ENCODE results near the gene SETD1B.
A peak's percentile ranks its signal among the peaks of the same experiment; 100 is the strongest.
"Not testable (repeated sequence)": the region's sequence is repeated elsewhere in the genome, so short reads cannot be mapped to it uniquely, and the experiment has no call there.

SETD1B gene

DNA sequence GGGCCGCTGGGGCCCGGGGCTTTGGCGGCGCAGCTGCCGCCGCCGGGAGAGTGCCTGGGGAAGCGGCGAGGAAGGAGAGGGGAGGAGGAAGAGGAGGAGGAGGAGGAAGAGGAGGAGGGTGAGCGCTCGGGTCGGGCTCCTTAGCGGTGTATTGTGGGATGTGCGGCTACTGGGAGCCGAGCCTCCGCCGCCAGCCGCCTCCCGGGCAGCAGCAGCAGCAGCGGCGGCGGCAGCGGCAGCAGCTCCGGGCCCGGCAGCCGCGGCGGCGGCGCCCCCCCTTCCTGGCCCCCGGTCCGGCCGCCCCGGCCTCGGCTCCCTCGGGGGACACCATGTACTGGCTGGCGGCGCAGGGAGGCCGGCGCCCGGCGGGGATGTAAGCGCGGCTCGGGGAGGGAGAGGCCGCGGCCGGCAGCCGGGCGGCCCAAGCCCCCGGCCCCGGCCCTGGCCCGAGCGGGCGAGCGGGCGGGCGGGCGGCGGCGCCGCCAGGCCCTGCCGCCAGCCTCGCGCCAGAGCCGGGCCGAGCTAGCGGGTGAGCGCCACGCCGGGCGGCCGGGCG is at the start of gene SETD1B:
SETD1B (plus strand) TSS at position 149 of the 556 bp plus-strand sequence. CDS start 729 bp downstream, outside the sequence.
- peak; percentile 68 for DNase-seq
- ATAC-seq = peak; percentile 6

GRCh38 chr12:121754836-121755235 is 49.0 kb upstream of the SETD1B start:
- no peak for DNase-seq
- no peak for ATAC-seq

GRCh38 chr12:121755591-121755990 is 48.2 kb upstream of the SETD1B start:
- DNase-seq (no peak), ATAC-seq (no peak)

- ATAC-seq, DNase-seq: not testable (repeated sequence)
These were observed 45.3 kb upstream of the SETD1B start for GRCh38 chr12:121758536-121758935.

DNA sequence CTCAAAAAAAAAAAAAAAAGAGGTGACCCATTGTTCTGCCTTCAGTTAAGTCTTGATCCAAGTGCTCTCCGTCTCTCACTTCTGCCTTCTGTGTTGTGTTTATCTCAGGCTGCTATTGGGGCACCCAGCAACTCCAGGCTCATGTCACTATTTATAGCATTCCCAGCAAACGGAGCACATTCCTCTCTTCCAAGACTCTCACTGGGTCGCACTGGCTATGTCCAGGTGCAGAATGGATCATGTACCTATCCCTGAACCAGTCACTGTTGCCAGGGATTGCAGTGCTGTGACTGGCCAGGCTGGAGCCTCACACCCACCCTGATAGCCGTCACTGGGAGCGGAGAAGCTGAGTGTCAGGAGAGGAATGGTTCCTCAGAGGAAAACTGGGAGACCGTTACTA is 41.5 kb upstream of the SETD1B start:
- ATAC-seq = no peak
- no peak for DNase-seq

GRCh38 chr12:121764808-121765207 is 39.0 kb upstream of the SETD1B start:
- DNase-seq (no peak), ATAC-seq (no peak)

DNA sequence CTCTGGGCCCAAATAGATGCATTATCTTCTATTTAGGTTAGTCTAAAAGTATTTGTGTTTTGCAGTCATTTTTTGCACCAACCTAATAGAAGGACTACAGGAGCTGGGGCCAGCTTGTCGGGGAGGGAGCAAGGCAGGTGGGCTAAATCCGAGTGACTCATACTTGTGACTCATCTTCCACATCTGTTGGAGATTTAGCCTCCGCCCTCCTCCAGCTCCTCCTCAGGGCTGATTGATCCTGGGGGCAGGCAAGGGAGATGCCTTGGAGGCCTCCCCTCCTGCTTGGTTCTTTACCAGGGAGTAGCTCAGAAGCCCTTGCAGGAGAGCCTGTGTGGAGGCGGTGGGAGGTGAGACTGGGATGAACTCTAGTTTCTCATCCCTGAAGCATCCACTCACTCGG is 38.2 kb upstream of the SETD1B start:
- ATAC-seq = no peak
- DNase-seq = no peak

GRCh38 chr12:121766290-121767039 is 37.3 kb upstream of the SETD1B start:
- peak; percentile 47 for ATAC-seq
- no peak for DNase-seq

- DNase-seq = no peak
- ATAC-seq = no peak
These were observed 36.2 kb upstream of the SETD1B start for GRCh38 chr12:121767525-121768016.

GRCh38 chr12:121769297-121769830 is 34.4 kb upstream of the SETD1B start:
- DNase-seq = no peak
- no peak for ATAC-seq

DNA sequence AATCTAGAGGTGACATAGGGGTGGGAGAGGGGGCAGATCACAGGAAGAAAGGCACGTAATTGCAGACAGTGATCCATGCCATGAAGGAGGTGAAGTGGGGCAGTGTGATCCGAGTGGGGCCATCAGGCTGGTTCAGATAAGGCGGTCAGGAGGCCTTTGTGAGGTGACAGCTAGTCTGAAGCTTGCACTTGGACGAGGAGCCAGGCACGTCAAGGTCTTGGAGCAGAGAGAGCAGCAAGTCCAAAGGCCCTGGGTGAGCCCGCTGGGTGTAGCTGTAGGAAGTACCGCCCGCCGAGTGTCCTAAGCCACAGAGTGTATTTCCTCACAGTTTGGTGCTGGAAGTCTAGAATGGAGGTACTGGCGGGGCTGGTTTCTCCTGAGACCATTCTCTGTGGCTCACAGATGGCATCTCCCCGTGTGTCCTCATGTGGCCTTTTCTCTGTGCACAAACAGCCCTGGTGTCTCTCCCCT is 33.9 kb upstream of the SETD1B start:
- no peak for DNase-seq
- no peak for ATAC-seq

DNA sequence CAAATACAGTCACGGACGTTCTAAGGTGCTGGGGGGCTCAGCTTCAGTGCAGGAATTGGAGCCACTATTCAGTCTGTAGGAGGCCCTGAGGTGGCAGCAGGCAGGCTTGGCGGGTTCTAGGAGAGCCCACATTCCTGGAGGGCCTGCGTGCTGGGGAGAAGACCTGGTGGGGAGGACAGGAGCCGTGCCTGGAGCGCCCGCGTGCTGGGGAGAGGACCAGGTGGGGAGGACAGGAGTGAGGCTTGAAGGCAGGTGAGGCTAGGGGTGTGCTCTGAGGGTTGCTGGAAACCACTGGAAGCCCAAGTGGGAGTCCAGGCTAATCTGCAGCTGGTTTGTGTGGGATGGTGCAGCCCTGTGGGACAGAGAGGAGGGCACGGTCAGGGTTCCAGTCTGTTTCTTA is 33.4 kb upstream of the SETD1B start:
- DNase-seq (no peak), ATAC-seq (no peak)

DNA sequence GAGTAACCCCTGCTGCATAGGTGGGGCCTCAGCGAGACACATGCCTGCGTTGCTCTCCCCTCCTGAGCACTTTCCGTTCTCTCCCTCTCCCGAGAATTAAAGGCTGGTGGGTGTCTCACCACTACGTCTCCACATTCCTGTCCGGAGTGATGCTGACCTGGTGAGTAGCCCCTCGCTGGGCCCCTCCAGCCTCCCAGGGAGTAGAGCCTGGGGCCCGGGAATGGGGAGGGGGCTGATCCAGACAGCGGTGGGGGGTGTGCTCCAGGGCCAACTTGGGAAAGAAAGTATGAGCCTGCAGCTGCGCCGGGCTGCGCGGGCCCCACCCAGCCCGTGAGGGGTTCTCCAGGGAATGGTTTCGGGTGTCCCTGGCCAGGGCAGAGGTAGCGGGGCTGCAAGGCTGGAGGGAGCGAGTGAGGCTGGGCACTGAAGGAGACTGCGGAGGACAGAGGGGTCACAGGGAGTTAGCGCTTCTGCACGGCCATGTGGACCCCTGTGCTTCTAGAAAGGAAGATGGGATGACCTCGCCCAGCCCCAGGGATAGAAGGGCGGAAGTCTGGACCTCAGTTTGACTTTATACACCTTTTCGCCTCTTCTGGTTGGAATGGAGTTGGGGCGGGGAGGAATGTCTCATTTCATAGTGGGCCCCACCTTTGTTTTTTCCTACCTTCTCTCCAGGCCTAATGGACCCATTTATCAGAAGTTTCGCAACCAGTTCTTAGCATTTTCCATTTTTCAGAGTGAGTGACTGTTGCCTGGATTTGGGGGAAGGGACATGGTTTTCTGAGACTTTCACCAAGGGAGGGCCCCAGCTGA is 32.8 kb upstream of the SETD1B start:
- no peak for ATAC-seq

GRCh38 chr12:121773011-121773777 is 30.6 kb upstream of the SETD1B start:
- ATAC-seq = peak; percentile 79
- DNase-seq = peak; percentile 84

More for the DNA sequence above, 32.8 kb upstream of the SETD1B start:
- DNase-seq = no peak

DNA sequence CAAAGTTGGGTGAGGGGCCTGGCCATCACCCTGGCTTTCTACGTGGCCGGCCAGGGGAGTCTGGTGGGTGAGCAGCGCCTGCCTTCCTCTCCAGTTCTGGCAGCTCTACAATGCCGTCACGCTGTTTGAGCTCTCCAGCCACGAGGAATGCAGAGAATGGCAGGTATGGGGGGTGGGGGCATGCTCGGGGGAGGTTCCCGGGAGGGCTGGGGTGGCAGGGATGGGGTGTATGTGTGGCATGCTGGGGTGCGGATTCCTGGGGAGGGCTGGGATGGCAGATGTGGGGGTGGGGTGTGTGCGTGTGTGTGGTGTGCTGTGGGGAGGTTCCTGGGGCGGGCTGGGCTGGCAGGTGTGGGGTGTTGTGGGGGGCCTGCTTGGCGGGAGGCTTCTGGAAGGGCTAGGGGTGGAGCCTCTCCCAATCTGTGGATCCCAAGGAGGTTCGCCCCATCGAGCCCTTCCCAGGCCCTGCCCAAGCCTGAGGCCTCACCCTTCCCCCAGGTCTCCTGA is 28.8 kb upstream of the SETD1B start:
- no peak for DNase-seq
- ATAC-seq = no peak

GRCh38 chr12:121775501-121775900 is 28.3 kb upstream of the SETD1B start:
- ATAC-seq (no peak), DNase-seq (no peak)

DNA sequence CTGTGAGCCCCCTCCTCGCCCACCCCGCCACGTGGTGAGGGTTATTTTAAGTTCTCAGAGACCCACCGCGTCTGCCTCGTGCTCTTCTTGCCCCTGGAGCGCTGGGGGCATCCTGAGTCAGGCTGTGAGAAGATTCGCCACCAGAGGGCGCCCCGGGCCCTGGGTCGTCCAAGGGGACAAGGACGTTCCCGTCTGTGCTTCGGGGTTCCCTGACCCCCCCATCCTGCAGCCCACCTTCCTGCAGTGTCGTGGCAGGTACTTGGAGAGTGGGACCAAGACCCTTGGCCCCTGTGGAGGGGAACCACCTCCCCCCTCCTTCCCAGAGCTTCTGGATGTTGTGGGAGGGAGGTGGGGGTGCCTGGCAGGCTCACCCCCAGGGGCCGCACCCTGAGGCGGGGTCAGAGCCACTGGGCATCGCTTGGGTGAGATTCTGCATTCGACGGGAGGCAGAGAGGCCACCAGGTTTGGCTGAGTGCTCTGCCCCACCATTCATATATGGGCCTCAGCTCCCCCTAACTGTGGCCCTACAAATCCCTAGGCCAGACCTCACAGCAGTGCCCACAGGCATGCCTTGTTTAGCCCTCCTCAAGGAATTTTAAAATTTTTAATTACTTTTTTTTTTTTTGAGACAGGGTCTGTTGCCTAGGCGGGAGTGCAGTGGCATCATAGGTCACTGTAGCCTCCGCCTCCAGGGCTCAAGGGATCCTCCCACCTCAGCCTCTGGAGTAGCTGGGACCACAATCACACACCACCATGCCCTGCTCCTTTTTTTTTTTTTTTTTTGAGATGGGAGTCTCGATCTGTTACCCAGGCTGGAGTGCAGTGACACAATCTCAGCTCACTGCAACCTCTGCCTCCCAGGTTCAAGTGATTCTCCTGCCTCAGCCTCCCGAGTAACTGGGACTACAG is 27.4 kb upstream of the SETD1B start:
- ATAC-seq (peak; percentile 73), DNase-seq (peak; percentile 96)

GRCh38 chr12:121778567-121779421 is 25.0 kb upstream of the SETD1B start:
- no peak for DNase-seq
- ATAC-seq = no peak

DNA sequence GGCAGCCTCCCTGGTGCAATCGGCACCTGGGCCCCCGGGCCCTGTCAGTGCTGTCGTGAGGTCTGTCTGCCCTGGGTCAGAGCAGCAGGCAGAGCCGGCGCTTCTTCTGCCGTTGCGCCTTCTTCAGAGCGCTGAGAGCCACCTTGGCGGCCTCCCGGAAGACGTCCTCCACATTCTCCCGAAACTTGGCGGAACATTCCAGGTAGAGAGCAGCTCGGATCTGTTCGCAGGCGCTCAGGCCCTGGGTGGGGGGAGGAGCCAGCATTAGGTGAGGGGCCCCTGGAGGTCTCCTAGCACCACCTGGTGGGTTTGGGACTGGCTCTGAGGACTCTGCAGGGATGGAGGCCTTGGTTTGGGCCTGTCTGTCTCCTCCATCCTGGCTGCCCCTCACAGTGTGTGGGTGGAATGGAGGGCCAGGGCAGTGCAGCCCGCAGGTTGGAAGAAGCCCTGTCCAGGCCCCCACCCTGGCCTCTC is 24.4 kb upstream of the SETD1B start:
- no peak for DNase-seq
- no peak for ATAC-seq

Measured in stimulated activated naive CD8-positive, alpha-beta T cell treated with anti-CD3 and anti-CD28 coated beads, Interleukin-15, Interleukin-2, amounts not matched to agents 100 U/mL and 50 U/mL, for 24 hours (primary cell).